ENCODE results near the gene ATP6V1D.
"Not testable (repeated sequence)": the region's sequence is repeated elsewhere in the genome, so short reads cannot be mapped to it uniquely, and the experiment has no call there.

ATP6V1D gene

DNA sequence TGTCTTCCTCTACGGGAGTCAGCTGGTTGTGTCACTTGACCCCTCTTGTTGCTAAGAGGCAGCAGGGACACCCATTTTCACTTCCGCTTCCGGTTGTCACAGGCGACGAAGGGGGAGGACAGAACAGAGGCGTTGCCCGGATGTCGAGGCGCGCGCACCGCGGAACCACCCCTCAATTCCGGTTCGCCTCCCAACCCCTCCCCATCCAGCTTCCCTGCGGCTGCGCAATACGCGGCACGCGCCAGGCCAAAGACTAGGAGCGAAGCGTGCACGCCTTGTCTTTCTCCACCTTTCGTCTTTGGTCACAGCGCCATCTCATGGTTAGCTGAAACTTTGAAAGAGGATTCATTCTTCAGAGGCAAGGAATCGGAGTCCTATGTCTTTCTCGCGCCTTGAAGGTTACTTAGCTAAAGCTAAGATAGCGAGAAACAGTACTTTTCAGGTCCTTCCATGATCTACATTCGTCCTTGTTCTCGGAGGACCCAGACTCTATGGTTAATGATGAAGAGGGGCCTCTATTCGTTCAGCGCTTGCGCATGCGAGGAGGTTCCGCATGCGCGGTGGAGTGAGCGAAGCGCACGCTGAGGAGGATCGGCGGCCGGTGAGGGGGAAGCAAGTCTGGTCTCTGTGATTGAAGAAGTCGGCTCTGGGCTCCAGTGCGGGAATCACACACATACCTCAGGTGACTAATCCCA is at the start of gene ATP6V1D, which contains the start of gene EIF2S1:
TSS of gene ATP6V1D (minus strand) at position 30 of the 695 bp plus-strand sequence. CDS start 106 bp downstream, outside the sequence.
TSS of gene EIF2S1 (plus strand) at position 554 of the 695 bp plus-strand sequence. CDS start 4,440 bp downstream, outside the sequence.
- peak within 1 kb of the TSS; percentile 82 for H3K27ac ChIP-seq (ENCODE audit: low read depth, low read length)

DNA sequence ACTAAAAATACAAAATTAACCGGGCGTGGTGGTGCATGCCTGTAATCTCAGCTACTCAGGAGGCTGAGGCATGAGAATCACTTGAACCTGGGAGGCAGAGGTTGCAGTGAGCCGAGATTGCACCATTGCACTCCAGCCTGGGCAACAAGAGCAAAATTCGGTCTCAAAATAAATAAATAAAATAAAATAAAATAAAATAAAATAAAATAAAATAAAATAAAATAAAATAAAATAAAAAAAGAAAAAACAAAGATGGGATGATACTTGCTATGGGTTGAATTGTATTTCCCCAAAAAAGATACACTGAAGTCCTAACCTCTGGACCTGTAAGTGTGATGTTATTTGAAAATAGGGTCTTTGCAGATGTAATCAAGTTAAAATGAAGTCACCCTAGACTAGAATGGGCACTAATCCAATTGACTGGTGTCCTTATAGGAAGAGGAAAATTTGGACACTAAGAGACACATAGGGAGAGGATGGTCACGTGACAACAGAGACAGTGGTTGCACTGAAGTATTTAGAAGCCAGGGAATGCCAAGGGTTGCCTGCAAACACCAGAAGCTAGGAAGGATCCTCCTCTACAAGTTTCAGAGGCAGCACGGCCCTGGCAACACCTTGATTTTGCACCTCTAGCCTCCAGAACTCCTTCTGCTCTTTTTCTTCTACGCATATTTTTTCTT is 48.7 kb upstream of the ATP6V1D start:
- H3F3A ChIP-seq (ENCODE audit: insufficient read depth); H3K36me3 ChIP-seq (ENCODE audit: low read length); H3K9me2 ChIP-seq (replicated peaks; ENCODE audit: insufficient read depth, low read length); H3K4me3 ChIP-seq (ENCODE audit: insufficient read depth, low read length, poor library complexity, severe bottlenecking); H3K4me2 ChIP-seq (ENCODE audit: low read depth, low read length, poor library complexity, severe bottlenecking); H2AFZ ChIP-seq (ENCODE audit: low read depth, low read length, severe bottlenecking); H3K79me2 ChIP-seq (ENCODE audit: insufficient read depth, low read length); H3K27me3 ChIP-seq (ENCODE audit: low read length); H3K9ac ChIP-seq (ENCODE audit: low read length); H3K27ac ChIP-seq (ENCODE audit: low read depth, low read length); H4K20me1 ChIP-seq (ENCODE audit: low read depth, low read length); H3K9me3 ChIP-seq (ENCODE audit: insufficient read depth, low read length): not testable (repeated sequence)

More for the DNA sequence above, at the start of gene ATP6V1D, which contains the start of gene EIF2S1:
- Histone ChIP-seq H3K36me3 (ENCODE audit: low read length) (peaks cover 12% of the 10 kb centered on the region; the same call in 1 of the 2 replicates), H3F3A (ENCODE audit: insufficient read depth) (no peaks in the 10 kb centered on the region), H3K4me3 (ENCODE audit: insufficient read depth, low read length, poor library complexity, severe bottlenecking) (peak within 1 kb of the TSS; percentile 88), H4K20me1 (ENCODE audit: low read depth, low read length) (peaks cover 25% of the 10 kb centered on the region), H3K4me2 (ENCODE audit: low read depth, low read length, poor library complexity, severe bottlenecking) (peak within 1 kb of the TSS; percentile 95), H3K27me3 (ENCODE audit: low read length) (no peaks in the 10 kb centered on the region), H3K9me2 (replicated peaks; ENCODE audit: insufficient read depth, low read length) (no peaks in the 10 kb centered on the region), H2AFZ (ENCODE audit: low read depth, low read length, severe bottlenecking) (peak within 1 kb of the TSS; percentile 85), H3K9me3 (ENCODE audit: insufficient read depth, low read length) (no peaks in the 10 kb centered on the region), H3K9ac (ENCODE audit: low read length) (peak within 1 kb of the TSS; percentile 89), H3K79me2 (ENCODE audit: insufficient read depth, low read length) (peaks cover 63% of the 10 kb centered on the region)
- TF ChIP-seq, protein P1, sequence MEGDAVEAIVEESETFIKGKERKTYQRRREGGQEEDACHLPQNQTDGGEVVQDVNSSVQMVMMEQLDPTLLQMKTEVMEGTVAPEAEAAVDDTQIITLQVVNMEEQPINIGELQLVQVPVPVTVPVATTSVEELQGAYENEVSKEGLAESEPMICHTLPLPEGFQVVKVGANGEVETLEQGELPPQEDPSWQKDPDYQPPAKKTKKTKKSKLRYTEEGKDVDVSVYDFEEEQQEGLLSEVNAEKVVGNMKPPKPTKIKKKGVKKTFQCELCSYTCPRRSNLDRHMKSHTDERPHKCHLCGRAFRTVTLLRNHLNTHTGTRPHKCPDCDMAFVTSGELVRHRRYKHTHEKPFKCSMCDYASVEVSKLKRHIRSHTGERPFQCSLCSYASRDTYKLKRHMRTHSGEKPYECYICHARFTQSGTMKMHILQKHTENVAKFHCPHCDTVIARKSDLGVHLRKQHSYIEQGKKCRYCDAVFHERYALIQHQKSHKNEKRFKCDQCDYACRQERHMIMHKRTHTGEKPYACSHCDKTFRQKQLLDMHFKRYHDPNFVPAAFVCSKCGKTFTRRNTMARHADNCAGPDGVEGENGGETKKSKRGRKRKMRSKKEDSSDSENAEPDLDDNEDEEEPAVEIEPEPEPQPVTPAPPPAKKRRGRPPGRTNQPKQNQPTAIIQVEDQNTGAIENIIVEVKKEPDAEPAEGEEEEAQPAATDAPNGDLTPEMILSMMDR (IDR thresholded peaks at IDR 0.05; ENCODE audit: insufficient read depth, low read length, poor library complexity, severe bottlenecking): peak; percentile 100
- TF ChIP-seq EZH2phosphoT487 (conservative IDR thresholded peaks at IDR 0.05; ENCODE audit: low read length): no peak

DNA sequence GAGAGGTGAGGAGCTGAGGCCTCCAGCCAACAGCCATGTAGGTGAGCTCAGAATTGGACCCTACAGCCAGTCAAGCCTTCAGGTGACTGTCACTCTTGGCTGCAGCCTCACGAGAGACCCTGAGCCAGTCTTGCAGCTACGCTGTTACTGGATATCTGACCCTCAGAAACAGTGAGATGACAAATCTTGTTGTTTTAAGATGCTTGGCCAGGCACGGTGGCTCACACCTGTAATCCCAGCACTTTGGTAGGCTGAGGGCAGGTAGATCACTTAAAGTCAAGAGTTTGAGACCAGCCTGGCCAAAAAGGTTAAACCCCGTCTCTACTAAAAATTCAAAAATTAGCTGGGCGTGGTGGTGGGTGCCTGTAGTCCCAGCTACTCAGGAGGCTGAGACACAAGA is 46.2 kb upstream of the ATP6V1D start:
- Histone ChIP-seq H3K27ac (ENCODE audit: low read depth, low read length) (no peak overlapping the region), H3K9ac (ENCODE audit: low read length) (no peak overlapping the region), H3K79me2 (ENCODE audit: insufficient read depth, low read length) (no peaks in the 10 kb centered on the region), H3K27me3 (ENCODE audit: low read length) (no peaks in the 10 kb centered on the region), H4K20me1 (ENCODE audit: low read depth, low read length) (no peaks in the 10 kb centered on the region), H3F3A (ENCODE audit: insufficient read depth) (no peaks in the 10 kb centered on the region), H3K4me3 (ENCODE audit: insufficient read depth, low read length, poor library complexity, severe bottlenecking) (no peak overlapping the region), H3K9me2 (replicated peaks; ENCODE audit: insufficient read depth, low read length) (no peaks in the 10 kb centered on the region), H2AFZ (ENCODE audit: low read depth, low read length, severe bottlenecking) (no peak overlapping the region), H3K36me3 (ENCODE audit: low read length) (no peaks in the 10 kb centered on the region), H3K9me3 (ENCODE audit: insufficient read depth, low read length) (no peaks in the 10 kb centered on the region), H3K4me2 (ENCODE audit: low read depth, low read length, poor library complexity, severe bottlenecking) (no peak overlapping the region)
- TF ChIP-seq, protein P1 (IDR thresholded peaks at IDR 0.05; ENCODE audit: insufficient read depth, low read length, poor library complexity, severe bottlenecking): no peak
- TF ChIP-seq EZH2phosphoT487 (conservative IDR thresholded peaks at IDR 0.05; ENCODE audit: low read length): no peak

DNA sequence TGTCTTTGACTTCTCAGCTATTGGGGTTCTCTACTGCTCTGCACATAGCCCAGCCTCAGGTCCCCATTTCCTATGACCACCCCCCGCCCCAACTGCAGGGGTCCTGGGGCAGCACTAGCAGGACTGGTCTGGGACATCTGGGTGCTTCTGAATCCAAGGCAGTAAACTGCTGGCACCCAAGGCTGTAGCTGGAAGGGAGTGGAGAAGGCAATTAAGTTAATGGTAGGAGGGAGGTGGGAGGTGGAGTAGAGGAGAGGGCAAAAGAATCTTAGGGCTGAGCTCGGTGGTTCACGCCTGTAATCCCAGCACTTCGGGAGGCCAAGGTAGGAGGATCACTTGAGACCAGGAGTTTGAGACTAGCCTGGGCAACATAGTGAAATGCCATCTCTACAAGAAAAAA is 40.8 kb upstream of the ATP6V1D start:
- Histone ChIP-seq H3K9me2 (replicated peaks; ENCODE audit: insufficient read depth, low read length) (no peaks in the 10 kb centered on the region), H3F3A (ENCODE audit: insufficient read depth) (no peaks in the 10 kb centered on the region), H3K9ac (ENCODE audit: low read length) (no peak overlapping the region), H3K79me2 (ENCODE audit: insufficient read depth, low read length) (no peaks in the 10 kb centered on the region), H3K27ac (ENCODE audit: low read depth, low read length) (no peak overlapping the region), H3K27me3 (ENCODE audit: low read length) (no peaks in the 10 kb centered on the region), H3K4me3 (ENCODE audit: insufficient read depth, low read length, poor library complexity, severe bottlenecking) (no peak overlapping the region), H4K20me1 (ENCODE audit: low read depth, low read length) (no peaks in the 10 kb centered on the region), H3K9me3 (ENCODE audit: insufficient read depth, low read length) (no peaks in the 10 kb centered on the region), H2AFZ (ENCODE audit: low read depth, low read length, severe bottlenecking) (no peak overlapping the region), H3K4me2 (ENCODE audit: low read depth, low read length, poor library complexity, severe bottlenecking) (no peak overlapping the region), H3K36me3 (ENCODE audit: low read length) (no peaks in the 10 kb centered on the region)
- TF ChIP-seq, protein P1 (IDR thresholded peaks at IDR 0.05; ENCODE audit: insufficient read depth, low read length, poor library complexity, severe bottlenecking): no peak
- no peak for TF ChIP-seq EZH2phosphoT487 (conservative IDR thresholded peaks at IDR 0.05; ENCODE audit: low read length)
